NCI-H2227 (cell line): ENCODE measurements around the gene CTNND1.
A peak's percentile ranks its signal among the peaks of the same experiment; 100 is the strongest.
"Not testable (repeated sequence)": the region's sequence is repeated elsewhere in the genome, so short reads cannot be mapped to it uniquely, and the experiment has no call there.

ENCODE experiments used
- DNase-seq: peaks from one replicate; lab custom pipeline; 2025; ENCODE audit not compliant: unreplicated experiment; lab: John Stamatoyannopoulos, UW

The CTNND1 gene, protein sequence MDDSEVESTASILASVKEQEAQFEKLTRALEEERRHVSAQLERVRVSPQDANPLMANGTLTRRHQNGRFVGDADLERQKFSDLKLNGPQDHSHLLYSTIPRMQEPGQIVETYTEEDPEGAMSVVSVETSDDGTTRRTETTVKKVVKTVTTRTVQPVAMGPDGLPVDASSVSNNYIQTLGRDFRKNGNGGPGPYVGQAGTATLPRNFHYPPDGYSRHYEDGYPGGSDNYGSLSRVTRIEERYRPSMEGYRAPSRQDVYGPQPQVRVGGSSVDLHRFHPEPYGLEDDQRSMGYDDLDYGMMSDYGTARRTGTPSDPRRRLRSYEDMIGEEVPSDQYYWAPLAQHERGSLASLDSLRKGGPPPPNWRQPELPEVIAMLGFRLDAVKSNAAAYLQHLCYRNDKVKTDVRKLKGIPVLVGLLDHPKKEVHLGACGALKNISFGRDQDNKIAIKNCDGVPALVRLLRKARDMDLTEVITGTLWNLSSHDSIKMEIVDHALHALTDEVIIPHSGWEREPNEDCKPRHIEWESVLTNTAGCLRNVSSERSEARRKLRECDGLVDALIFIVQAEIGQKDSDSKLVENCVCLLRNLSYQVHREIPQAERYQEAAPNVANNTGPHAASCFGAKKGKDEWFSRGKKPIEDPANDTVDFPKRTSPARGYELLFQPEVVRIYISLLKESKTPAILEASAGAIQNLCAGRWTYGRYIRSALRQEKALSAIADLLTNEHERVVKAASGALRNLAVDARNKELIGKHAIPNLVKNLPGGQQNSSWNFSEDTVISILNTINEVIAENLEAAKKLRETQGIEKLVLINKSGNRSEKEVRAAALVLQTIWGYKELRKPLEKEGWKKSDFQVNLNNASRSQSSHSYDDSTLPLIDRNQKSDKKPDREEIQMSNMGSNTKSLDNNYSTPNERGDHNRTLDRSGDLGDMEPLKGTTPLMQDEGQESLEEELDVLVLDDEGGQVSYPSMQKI

GRCh38 chr11:57761301-57762234 lies at the start of gene CTNND1:
TSS of gene CTNND1 (plus strand) at chr11:57761802. CDS start at chr11:57791479, 29,677 bp downstream.
- peak; percentile 92 for DNase-seq

DNA sequence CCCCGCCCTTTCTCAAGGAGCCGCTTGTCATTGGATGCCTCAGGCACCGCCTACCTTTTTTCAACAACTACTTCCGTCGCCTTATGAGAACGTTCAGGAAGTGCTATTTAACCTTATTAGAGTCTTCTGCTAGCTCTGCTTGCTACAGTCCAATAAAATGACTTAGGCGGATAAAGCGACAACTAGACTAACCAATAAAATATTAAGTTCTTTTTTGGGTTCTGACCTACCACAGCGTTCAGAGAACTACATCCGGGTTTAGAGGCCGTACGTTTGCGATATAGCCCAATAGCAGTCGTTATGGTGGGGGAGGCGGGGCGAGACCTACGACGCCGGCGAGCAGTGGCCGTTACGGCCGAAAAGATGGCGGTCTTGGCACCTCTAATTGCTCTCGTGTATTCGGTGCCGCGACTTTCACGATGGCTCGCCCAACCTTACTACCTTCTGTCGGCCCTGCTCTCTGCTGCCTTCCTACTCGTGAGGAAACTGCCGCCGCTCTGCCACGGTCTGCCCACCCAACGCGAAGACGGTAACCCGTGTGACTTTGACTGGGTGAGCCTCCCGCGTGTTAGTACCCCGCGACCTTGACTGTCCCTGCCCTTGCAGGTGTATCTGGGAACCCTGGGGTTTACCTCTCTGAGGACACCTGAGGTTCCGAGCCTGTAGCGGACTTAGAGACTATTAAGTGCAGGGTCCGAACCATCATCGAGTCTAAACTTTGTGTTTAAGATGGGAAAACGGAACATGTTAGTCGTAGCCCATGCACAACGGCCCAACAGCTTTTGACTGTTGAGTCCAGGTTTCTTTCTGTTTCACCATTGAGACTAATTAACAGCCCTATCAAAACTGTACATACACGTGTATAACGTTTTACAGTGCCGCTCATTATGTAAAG lies 49.1 kb upstream of the CTNND1 start, which contains the start of gene TMX2:
TMX2 (plus strand) TSS at position 338 of the 895 bp plus-strand sequence; CDS start at position 364, 26 bp downstream.
- peak; percentile 100 for DNase-seq

- DNase-seq, result no peak
These were observed 47.8 kb upstream of the CTNND1 start for GRCh38 chr11:57713835-57714234.

DNA sequence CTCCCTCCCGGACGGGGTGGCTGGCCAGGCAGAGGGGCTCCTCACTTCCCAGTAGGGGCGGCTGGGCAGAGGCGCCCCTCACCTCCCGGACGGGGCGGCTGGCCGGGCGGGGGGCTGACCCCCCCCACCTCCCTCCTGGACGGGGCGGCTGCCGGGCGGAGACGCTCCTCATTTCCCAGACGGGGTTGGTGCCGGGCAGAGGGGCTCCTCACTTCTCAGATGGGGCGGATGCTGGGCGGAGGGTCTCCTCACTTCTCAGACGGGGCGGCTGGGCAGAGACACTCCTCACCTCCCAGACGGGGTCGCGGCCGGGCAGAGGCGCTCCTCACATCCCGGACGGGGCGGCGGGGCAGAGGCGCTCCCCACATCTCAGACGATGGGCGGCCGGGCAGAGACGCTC lies 44.9 kb upstream of the CTNND1 start:
- DNase-seq, result not testable (repeated sequence)

GRCh38 chr11:57727185-57727584 lies 34.4 kb upstream of the CTNND1 start:
- DNase-seq, result no peak

- no peak for DNase-seq
These were observed 32.8 kb upstream of the CTNND1 start for GRCh38 chr11:57728829-57729228.

GRCh38 chr11:57729479-57729878 lies 32.1 kb upstream of the CTNND1 start:
- no peak for DNase-seq

GRCh38 chr11:57732661-57733060 lies 28.9 kb upstream of the CTNND1 start:
- DNase-seq, result no peak

- no peak for DNase-seq
These were observed 25.8 kb upstream of the CTNND1 start for GRCh38 chr11:57735619-57736298.

DNA sequence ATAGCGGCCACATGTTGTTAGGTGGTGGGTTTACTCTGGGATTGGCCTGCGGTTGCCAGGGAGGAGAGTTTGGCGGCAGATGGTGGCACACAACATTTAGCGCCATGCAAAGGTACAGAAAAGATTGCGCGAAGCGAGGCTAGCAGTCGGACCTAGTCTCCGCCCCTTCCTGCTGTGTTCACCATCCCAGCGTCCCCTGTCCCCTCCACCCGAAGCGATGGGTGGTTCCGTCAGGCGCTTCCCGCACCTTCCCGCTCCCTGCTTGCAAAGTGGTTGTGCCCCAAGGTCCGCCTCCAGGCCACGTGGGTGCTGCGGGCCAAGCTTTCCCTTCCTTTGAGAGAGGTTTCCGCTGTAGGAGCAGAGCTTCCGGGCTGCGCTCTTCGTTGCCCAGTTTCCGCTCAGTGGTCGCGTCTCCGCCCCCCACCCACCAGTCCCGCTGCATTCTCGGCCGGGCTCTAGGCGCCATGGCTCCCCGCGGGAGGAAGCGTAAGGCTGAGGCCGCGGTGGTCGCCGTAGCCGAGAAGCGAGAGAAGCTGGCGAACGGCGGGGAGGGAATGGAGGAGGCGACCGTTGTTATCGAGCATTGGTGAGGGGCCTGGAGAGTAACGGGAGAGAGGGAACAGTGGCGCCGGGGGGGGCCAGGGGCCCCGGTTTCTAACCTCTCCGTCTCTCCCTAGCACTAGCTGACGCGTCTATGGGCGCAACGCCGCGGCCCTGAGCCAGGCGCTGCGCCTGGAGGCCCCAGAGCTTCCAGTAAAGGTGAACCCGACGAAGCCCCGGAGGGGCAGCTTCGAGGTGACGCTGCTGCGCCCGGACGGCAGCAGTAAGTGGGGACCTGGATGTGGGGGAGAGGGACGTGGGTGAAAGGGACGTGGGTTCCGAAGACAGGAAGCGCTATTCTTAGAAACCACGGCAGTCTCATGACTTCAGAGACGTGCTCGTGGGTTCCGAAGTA lies 20.2 kb upstream of the CTNND1 start, which contains the start of gene SELENOH:
SELENOH (plus strand) TSS at position 360 of the 955 bp plus-strand sequence; CDS start at position 465, 105 bp downstream.
- peak; percentile 98 for DNase-seq

DNA sequence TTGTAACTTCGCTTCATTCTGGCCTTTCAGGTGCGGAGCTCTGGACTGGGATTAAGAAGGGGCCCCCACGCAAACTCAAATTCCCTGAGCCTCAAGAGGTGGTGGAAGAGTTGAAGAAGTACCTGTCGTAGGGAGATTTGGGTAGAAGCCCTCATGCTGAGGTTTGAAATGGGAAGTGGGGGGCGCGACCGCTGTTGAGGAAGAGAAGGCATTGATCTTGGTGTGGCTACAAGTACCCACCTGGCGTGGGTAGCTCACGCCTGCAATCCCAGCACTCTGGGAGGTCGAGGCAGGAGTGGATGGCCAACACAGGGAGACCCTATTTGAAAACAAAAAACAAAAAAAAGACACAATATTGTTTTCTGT lies 19.5 kb upstream of the CTNND1 start:
- no peak for DNase-seq

DNA sequence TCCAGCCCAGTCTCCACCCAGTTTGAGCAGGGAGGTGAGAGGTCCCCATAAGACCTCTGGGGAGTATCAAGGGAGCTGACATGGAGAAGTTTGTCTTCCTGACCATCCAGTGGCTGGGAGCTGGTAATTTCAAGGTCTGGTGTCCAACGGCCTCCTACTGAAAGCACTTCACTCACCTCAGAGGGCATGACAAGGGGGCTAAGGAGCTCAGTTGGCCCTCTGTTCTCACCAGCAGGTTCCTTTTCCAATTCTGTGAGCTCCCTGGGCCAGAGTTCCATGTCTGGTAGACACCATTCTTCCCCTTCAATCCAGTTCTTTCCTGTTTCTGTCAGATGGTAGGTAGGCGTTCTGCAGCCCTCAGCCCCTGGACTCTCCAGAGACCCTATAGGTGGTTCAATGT lies 17.2 kb upstream of the CTNND1 start:
- DNase-seq, result no peak

DNA sequence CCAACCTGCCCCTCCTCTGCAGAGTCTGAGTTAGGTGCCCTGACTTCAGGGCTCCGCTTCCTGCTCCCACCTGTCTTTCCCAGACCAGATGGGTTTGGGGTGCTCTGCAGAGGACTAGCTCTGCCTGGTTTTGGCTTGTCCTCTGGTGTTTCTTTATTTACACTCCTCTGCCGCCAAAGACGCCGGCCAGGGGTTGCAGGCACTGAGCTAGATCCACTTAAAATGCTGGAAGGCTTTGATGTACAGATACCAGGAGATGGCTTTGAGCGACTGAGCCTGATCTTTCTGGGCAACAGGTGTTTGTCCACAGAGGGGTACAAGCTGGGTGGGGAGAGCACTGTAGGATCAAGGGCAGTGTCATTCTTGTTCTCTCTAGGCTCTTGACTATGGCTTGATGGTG lies 16.4 kb upstream of the CTNND1 start:
- DNase-seq, result no peak

GRCh38 chr11:57746920-57747319 lies 14.7 kb upstream of the CTNND1 start:
- DNase-seq, result no peak

DNA sequence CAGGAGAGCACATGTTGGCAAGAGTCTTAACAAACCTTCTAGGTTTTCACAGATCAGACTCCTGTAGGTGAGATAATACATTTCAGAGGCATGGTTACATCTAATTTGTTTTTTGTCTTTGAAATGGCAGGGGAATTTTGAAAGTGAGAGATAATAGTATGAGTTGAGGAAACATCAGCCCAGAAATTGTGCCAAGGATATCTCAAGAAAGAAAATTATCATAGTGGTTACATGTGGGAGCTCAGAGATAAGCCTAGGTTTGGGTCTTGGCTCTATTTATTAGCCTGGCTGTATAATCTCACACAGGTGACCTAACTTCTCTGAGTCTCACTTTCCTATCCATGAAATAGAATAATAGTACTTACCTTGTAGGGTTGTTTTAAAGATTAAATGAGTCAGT lies 10.4 kb upstream of the CTNND1 start:
- no peak for DNase-seq

DNA sequence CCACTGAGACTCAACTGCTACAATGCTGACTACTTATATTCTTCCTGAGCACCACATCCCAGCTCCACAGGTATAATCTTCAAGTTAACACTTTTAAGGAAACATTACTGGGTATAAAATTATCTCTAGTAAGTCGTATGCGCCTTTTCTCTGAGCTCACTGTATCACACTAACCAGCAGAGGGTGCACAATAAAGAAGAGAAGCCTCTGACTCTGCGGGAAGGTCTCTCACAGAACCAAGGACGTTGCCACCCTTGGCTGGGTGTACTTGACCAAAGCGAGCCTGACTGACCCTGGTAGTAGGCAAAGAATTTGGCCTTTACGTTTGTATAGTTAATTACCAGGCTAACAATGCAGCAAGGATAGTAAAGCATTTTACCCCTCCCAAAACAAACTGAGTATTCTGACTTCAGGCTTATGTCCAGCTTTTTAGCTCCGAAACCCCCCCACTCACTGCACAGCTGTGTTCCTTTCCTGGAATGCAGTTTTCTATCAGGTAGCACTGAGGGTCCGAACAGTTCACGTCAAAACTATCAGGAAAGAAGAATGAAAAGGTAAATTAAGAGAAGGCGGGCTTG lies 9.8 kb upstream of the CTNND1 start, which contains the start of gene BTBD18:
BTBD18 (minus strand) TSS at position 144 of the 578 bp plus-strand sequence. CDS start 631 bp downstream, outside the sequence.
- peak; percentile 43 for DNase-seq

GRCh38 chr11:57752954-57753353 lies 8.6 kb upstream of the CTNND1 start:
- no peak for DNase-seq
